Adrenal gland (tissue), 5 donors: ENCODE measurements around the gene ARHGAP26.

Experiments used
- CTCF ChIP-seq, 6 experiments: fragments of 450-650 bp in 4 of 6; fragments of 200-600 bp in 2 of 6; sonication (generic) in 1 of 6; IDR thresholded peaks; 1 replicate in 5 of 6; 2 replicates in 1 of 6; pipeline versions ENCODE4 v1.5.1 to v1.8.0; 2016 to 2021; ENCODE audit warnings: antibody characterized with exemption in 6 of 6, mild to moderate bottlenecking in 2 of 6, moderate library complexity in 1 of 6
- POLR2A ChIP-seq, 2 donors: fragments of 450-650 bp; IDR thresholded peaks; one replicate each; pipeline ENCODE4 v1.6.1; 2017; ENCODE audit warnings: antibody characterized with exemption in 2 of 2, mild to moderate bottlenecking in 2 of 2, moderate library complexity in 1 of 2
- donor health status: DM: no; HTN: no; CAD: no.

- TF ChIP-seq POLR2A (IDR thresholded peaks at IDR 0.05): no peak
- TF ChIP-seq CTCF (IDR thresholded peaks at IDR 0.05): no peak
Measured at GRCh38 chr5:142861011-142861410, 90.8 kb downstream of the ARHGAP26 start.
